Right renal cortex interstitium (tissue), 3 donors: ENCODE results near the gene RS1. TPM values are rescaled to one million over a fixed set of nuclear protein-coding genes. Genes with fewer than 3 reads are reported as not detected.

Experiments used
- DNase-seq, 3 donors: peaks; one replicate each; pipeline ENCODE4 v3.0.0-alpha.2; 2013; ENCODE audit warnings: low read depth in 3 of 3, low spot score in 2 of 3
- polyA plus RNA-seq, 3 donors: library from polyadenylated mRNA; unstranded; fragments of 120-200 nt; gene quantifications; one replicate each; pipeline ENCODE4 v1.2.1, GENCODE V29; 2013; ENCODE audit not compliant: insufficient read length in 3 of 3

The RS1 gene
- under 1 TPM in 2 of 3 donors, not detected in 1; 0.08 to 0.16 TPM for polyA plus RNA-seq

- DNase-seq, result no peak
Observed at GRCh38 chrX:18672008-18672407, at the start of gene RS1. Gene RS1 (minus strand): TSS chrX:18672108. CDS start chrX:18672068, 40 bp downstream.

- DNase-seq, result no peak
Observed at GRCh38 chrX:18719852-18720251, 47.9 kb upstream of the RS1 start.

GRCh38 chrX:18714910-18715309 is 43.0 kb upstream of the RS1 start:
- no peak for DNase-seq

- no peak for DNase-seq
Observed at GRCh38 chrX:18709833-18710232, 37.9 kb upstream of the RS1 start.

- DNase-seq, result no peak
Observed at GRCh38 chrX:18707426-18708049, 35.6 kb upstream of the RS1 start, which contains the start of gene PPEF1. Gene PPEF1 (plus strand): TSS chrX:18707645. CDS start chrX:18707781, 136 bp downstream.

GRCh38 chrX:18702362-18703195 is 30.7 kb upstream of the RS1 start:
- no peak for DNase-seq

GRCh38 chrX:18701621-18702361 is 29.9 kb upstream of the RS1 start:
- no peak for DNase-seq

GRCh38 chrX:18698737-18699650 is 27.1 kb upstream of the RS1 start:
- DNase-seq, result no peak

- no peak for DNase-seq
Observed at GRCh38 chrX:18696653-18697052, 24.7 kb upstream of the RS1 start.

GRCh38 chrX:18692541-18692940 is 20.6 kb upstream of the RS1 start:
- no peak for DNase-seq

- no peak for DNase-seq
Observed at GRCh38 chrX:18691431-18691830, 19.5 kb upstream of the RS1 start.

- no peak for DNase-seq
Observed at GRCh38 chrX:18687856-18688495, 16.1 kb upstream of the RS1 start.

GRCh38 chrX:18682979-18683387 is 11.1 kb upstream of the RS1 start:
- DNase-seq, result no peak

GRCh38 chrX:18681996-18682395 is 10.1 kb upstream of the RS1 start:
- DNase-seq, result no peak

- DNase-seq, result no peak
Observed at GRCh38 chrX:18677161-18677869, 5.4 kb upstream of the RS1 start.

GRCh38 chrX:18676470-18676869 is 4.6 kb upstream of the RS1 start:
- DNase-seq, result no peak

- no peak for DNase-seq
Observed at GRCh38 chrX:18676050-18676449, 4.1 kb upstream of the RS1 start.

GRCh38 chrX:18674788-18675735 is 3.2 kb upstream of the RS1 start:
- DNase-seq, result peak; percentile 65
